Measurements from ENCODE around the gene LIN7B. TPM values are rescaled to one million over a fixed set of nuclear protein-coding genes. Genes with fewer than 3 reads are reported as not detected.

The LIN7B gene
- 4.7 to 7.2 TPM (median 5.7 TPM) in 5 replicates for total RNA-seq (2022; extraction: Qiagen RNA extraction; ENCODE audit: low read depth)

GRCh38 chr19:49113762-49114629, at the start of gene LIN7B:
TSS of gene LIN7B (plus strand) at chr19:49114370. CDS start at chr19:49114405, 35 bp downstream.

GRCh38 chr19:49064768-49065611, 49.2 kb upstream of the LIN7B start, which contains the start of gene NTF4:
TSS of gene NTF4 (minus strand) at chr19:49064818. CDS start at chr19:49061997, 2,821 bp downstream.

GRCh38 chr19:49085020-49085867, 28.9 kb upstream of the LIN7B start, which contains the start of gene SNRNP70:
TSS of gene SNRNP70 (plus strand) at chr19:49085451. CDS start at chr19:49086415, 964 bp downstream.

GRCh38 chr19:49118565-49119410, 4.6 kb downstream of the LIN7B start, which contains the start of gene C19orf73:
TSS of gene C19orf73 (minus strand) at chr19:49119143. CDS start at chr19:49119022, 121 bp downstream.

GRCh38 chr19:49119411-49120324, 5.5 kb downstream of the LIN7B start, which contains the start of gene PPFIA3:
TSS of gene PPFIA3 (plus strand) at chr19:49119544. CDS start at chr19:49127874, 8,330 bp downstream.

GRCh38 chr19:49155005-49155819, 41.0 kb downstream of the LIN7B start, which contains the start of gene HRC:
TSS of gene HRC (minus strand) at chr19:49155396. CDS start at chr19:49155237, 159 bp downstream.

GRCh38 chr19:49157445-49158224, 43.5 kb downstream of the LIN7B start, which contains the start of gene TRPM4:
TSS of gene TRPM4 (plus strand) at chr19:49157792. CDS start at chr19:49157867, 75 bp downstream.

Other genes with a start within 250 kb of the LIN7B start
- 1.5 to 3.4 TPM (median 2.2 TPM) in 5 replicates for gene PLEKHA4, start 245.8 kb upstream of the LIN7B start, total RNA-seq (2022; extraction: Qiagen RNA extraction; ENCODE audit: low read depth)
- gene PPP1R15A, start 241.9 kb upstream of the LIN7B start, total RNA-seq (2022; extraction: Qiagen RNA extraction; ENCODE audit: low read depth), result 94.1 to 157 TPM (median 116 TPM) in 5 replicates
- gene TULP2, start 215.6 kb upstream of the LIN7B start, total RNA-seq (2022; extraction: Qiagen RNA extraction; ENCODE audit: low read depth), result not detected in 5 replicates
- 185 to 225 TPM (median 213 TPM) in 5 replicates for gene NUCB1, start 214.1 kb upstream of the LIN7B start, total RNA-seq (2022; extraction: Qiagen RNA extraction; ENCODE audit: low read depth)
- gene DHDH, start 180.7 kb upstream of the LIN7B start, total RNA-seq (2022; extraction: Qiagen RNA extraction; ENCODE audit: low read depth), result 1.2 to 2.2 TPM (median 1.5 TPM) in 5 replicates
- gene BAX, start 159.5 kb upstream of the LIN7B start, total RNA-seq (2022; extraction: Qiagen RNA extraction; ENCODE audit: low read depth), result 295 to 420 TPM (median 376 TPM) in 5 replicates
- 18,205 to 25,130 TPM (median 20,428 TPM) in 5 replicates for gene FTL, start 149.1 kb upstream of the LIN7B start, total RNA-seq (2022; extraction: Qiagen RNA extraction; ENCODE audit: low read depth)
- 17.3 to 22.6 TPM (median 19.8 TPM) in 5 replicates for gene GYS1, start 121.1 kb upstream of the LIN7B start, total RNA-seq (2022; extraction: Qiagen RNA extraction; ENCODE audit: low read depth)
- gene RUVBL2, start 120.5 kb upstream of the LIN7B start, total RNA-seq (2022; extraction: Qiagen RNA extraction; ENCODE audit: low read depth), result 219 to 243 TPM (median 229 TPM) in 5 replicates
- not detected in 5 replicates for gene LHB, start 97.3 kb upstream of the LIN7B start, total RNA-seq (2022; extraction: Qiagen RNA extraction; ENCODE audit: low read depth)
- gene CGB3, start 90.0 kb upstream of the LIN7B start, total RNA-seq (2022; extraction: Qiagen RNA extraction; ENCODE audit: low read depth), result 0.09 to 0.44 TPM in 2 of 5 replicates, not detected in the others
- 0.27 to 0.70 TPM (median 0.32 TPM) in 4 of 5 replicates, not detected in the other for gene CGB2, start 82.5 kb upstream of the LIN7B start, total RNA-seq (2022; extraction: Qiagen RNA extraction; ENCODE audit: low read depth)
- 0.27 to 0.64 TPM (median 0.38 TPM) in 3 of 5 replicates, not detected in the others for gene CGB1, start 77.5 kb upstream of the LIN7B start, total RNA-seq (2022; extraction: Qiagen RNA extraction; ENCODE audit: low read depth)
- 0.54 to 1.6 TPM (median 1.5 TPM) in 5 replicates for gene CGB5, start 70.5 kb upstream of the LIN7B start, total RNA-seq (2022; extraction: Qiagen RNA extraction; ENCODE audit: low read depth)
- 2.1 to 8.1 TPM (median 4.6 TPM) in 5 replicates for gene CGB8, start 65.3 kb upstream of the LIN7B start, total RNA-seq (2022; extraction: Qiagen RNA extraction; ENCODE audit: low read depth)
- gene CGB7, start 56.6 kb upstream of the LIN7B start, total RNA-seq (2022; extraction: Qiagen RNA extraction; ENCODE audit: low read depth), result 0.59 to 0.80 TPM (median 0.72 TPM) in 5 replicates
- 0.27 to 0.66 TPM (median 0.35 TPM) in 4 of 5 replicates, not detected in the other for gene NTF4, start 49.6 kb upstream of the LIN7B start, total RNA-seq (2022; extraction: Qiagen RNA extraction; ENCODE audit: low read depth)
- 0.01 TPM in 1 of 5 replicates, not detected in the others for gene KCNA7, start 41.7 kb upstream of the LIN7B start, total RNA-seq (2022; extraction: Qiagen RNA extraction; ENCODE audit: low read depth)
- 311 to 363 TPM (median 344 TPM) in 5 replicates for gene SNRNP70, start 28.9 kb upstream of the LIN7B start, total RNA-seq (2022; extraction: Qiagen RNA extraction; ENCODE audit: low read depth)
- 1.2 to 2.5 TPM (median 1.8 TPM) in 5 replicates for gene C19orf73, start 4.8 kb downstream of the LIN7B start, total RNA-seq (2022; extraction: Qiagen RNA extraction; ENCODE audit: low read depth)
- gene PPFIA3, start 5.2 kb downstream of the LIN7B start, total RNA-seq (2022; extraction: Qiagen RNA extraction; ENCODE audit: low read depth), result 5.7 to 9.0 TPM (median 8.0 TPM) in 5 replicates
- 0.07 to 0.14 TPM in 2 of 5 replicates, not detected in the others for gene HRC, start 41.0 kb downstream of the LIN7B start, total RNA-seq (2022; extraction: Qiagen RNA extraction; ENCODE audit: low read depth)
- 6.8 to 9.9 TPM (median 7.3 TPM) in 5 replicates for gene TRPM4, start 43.4 kb downstream of the LIN7B start, total RNA-seq (2022; extraction: Qiagen RNA extraction; ENCODE audit: low read depth)
- 1.0 to 1.3 TPM (median 1.1 TPM) in 5 replicates for gene SLC6A16, start 210.8 kb downstream of the LIN7B start, total RNA-seq (2022; extraction: Qiagen RNA extraction; ENCODE audit: low read depth)
- not detected in 5 replicates for gene CD37, start 221.0 kb downstream of the LIN7B start, total RNA-seq (2022; extraction: Qiagen RNA extraction; ENCODE audit: low read depth)
- 14.6 to 19.1 TPM (median 16.8 TPM) in 5 replicates for gene TEAD2, start 248.0 kb downstream of the LIN7B start, total RNA-seq (2022; extraction: Qiagen RNA extraction; ENCODE audit: low read depth)
- 0.30 to 0.81 TPM (median 0.47 TPM) in 4 of 5 replicates, not detected in the other for gene DKKL1, start 249.5 kb downstream of the LIN7B start, total RNA-seq (2022; extraction: Qiagen RNA extraction; ENCODE audit: low read depth)